ENCODE data around the gene ENG. TPM values are rescaled to one million over a fixed set of nuclear protein-coding genes. Genes with fewer than 3 reads are reported as not detected.

Gene ENG
- total and polyA plus RNA-seq, 2 of the 8 experiments (the other 6 are each of a cell fraction or from before 2014, with no cell fraction given), result 1.8 to 4.4 TPM

DNA sequence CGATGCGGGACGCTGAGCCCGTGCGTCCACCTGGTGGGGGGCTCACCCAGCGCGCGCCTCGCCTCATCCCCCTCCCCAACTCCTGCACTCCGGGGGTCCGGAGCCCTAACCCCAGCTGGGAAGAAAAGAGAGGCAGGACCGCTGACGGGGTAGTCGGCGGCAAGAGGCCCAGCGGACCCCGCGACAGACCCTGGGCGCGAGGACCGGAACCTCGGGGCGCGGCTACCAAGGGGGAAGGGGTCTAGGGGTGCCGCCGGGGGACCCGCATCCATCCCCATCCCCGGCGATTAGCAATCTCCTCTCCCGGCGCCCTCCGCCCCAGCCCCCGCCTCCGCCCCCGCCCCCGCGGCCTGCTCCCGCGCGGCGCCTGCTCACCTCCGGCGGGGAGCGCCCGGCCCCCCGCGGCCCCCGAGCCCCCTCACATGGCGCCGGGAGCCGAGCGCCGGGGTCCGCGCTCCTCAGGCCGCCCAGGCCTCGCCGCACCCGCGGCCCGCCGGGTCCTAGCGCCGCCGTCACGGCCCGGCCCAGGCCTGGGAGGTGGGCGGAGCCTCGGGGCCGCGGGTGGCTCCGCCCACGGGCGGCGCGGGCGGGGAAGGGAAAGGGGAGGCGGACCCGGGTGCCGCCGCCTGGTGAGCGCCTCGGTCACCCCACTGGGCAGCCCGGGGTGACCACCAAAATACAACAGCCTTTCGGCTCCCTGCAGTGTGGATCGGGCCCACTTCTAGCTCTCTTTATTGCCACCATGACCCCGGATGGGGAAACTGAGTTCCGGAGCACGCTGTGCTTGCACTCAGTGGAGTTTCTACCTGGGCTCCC, 44.9 kb upstream of the ENG start, which contains the start of gene ST6GALNAC6 (continued):
- peak; percentile 83 for TF ChIP-seq EGR1 (IDR thresholded peaks at IDR 0.05; ENCODE audit: borderline replicate concordance, low read depth, low read length)
- peak; percentile 89 for TF ChIP-seq KDM4A (IDR thresholded peaks at IDR 0.05; ENCODE audit: low read depth, low read length, severe bottlenecking)
- 0 out of 2 replicates have a peak, but pooled peaks have one; percentile 20 for TF ChIP-seq RBBP5 (IDR thresholded peaks at IDR 0.05; ENCODE audit: borderline replicate concordance, low read depth, low read length)
- TF ChIP-seq NRF1 (IDR thresholded peaks at IDR 0.05; ENCODE audit: low read depth, low read length), result no peak
- peak; percentile 82 for TF ChIP-seq ASH2L (IDR thresholded peaks at IDR 0.05; ENCODE audit: low read length)
- TF ChIP-seq TAF1 (IDR thresholded peaks at IDR 0.05; ENCODE audit: low read depth, low read length), result no peak
- no peak for TF ChIP-seq SUZ12 (IDR thresholded peaks at IDR 0.05; ENCODE audit: low read length)
- peak; percentile 35 for TF ChIP-seq CREB1 (IDR thresholded peaks at IDR 0.05)
